T-helper 9 cell (primary cell): ENCODE data around the gene PRL.

Experiments used
- DNase-seq: peaks from one replicate; pipeline ENCODE4 v3.0.0-alpha.2; 2020
- total RNA-seq, 2 donors: gene quantifications; one replicate each; lab custom pipeline; 2026; lab: John Stamatoyannopoulos, UW

The PRL gene
- 0 reads per million in 2 donors for total RNA-seq

DNA sequence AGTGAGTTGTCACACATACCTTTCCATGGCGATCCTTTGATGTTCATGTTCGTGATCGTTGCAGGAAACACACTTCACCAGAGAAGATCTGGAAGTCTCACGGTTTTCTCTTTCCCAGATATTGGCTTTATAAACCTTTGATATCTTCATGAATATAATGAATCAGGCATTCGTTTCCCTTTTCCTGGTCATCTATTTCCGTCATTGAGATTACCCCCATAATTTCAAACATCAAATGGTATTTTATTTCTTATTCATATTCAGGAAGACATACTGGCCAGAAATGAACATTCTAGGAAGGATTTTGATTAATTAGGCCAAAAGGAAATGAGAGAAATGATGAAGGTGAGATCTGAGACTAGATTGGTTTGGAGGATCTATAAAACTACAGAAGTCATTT is at the start of gene PRL:
Gene PRL (minus strand): TSS at position 101 of the 400 bp plus-strand sequence. CDS start 54 bp downstream, at position 47.
- DNase-seq, result no peak

DNA sequence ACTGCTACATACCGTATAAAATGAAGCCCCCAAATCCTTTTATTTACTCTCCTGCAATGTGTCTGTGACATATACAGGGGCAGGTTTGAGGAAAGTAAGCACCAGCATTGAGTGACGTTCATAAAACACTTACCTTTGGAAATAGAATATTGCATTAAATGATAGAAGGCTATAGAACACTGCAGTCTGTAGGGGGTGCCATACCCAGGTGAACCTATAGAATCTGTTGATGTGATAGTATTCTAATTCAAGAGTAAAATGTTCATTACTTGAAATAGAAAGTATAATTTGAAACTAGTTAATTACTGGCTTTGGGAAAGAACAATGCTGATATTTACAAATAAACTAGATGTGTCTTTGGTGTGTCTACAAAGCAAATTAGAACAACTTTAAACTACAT is 47.0 kb upstream of the PRL start:
- no peak for DNase-seq

DNA sequence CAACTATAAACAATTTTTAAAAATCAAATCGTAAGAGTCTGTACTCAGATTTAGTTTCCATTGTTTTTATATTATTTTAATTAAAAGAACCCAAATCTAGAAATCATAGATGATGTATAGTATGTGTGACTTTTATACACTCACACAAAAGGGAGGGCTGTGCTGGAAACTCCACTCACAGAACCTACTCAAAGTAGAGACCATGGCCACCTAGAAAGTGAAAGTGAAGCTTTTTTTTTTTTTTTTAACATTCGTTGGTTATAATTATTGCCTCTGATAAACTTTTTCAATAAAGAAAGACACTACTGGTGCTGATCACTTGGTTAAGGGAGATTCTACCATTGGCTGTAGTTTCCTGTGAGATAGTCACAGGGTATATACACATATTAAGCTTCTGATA is 37.9 kb upstream of the PRL start:
- DNase-seq, result no peak

DNA sequence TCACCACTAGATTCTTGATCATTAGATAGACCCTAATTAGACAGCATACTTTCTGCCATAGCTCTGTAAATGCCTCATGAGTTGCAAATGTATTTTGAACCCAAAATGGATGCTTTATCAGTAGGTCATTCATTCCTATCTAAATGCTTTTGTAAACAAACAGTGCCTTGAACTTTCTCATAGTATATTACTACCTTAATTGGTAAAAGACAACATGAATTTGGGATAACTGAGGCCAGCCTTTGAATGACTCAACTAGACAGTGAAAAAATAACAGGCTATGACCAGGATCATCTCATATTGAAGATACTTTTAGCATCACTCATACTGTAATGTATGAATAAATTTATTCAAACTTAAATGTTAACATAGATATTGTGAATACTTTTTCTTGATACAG is 37.0 kb upstream of the PRL start:
- DNase-seq, result no peak

DNA sequence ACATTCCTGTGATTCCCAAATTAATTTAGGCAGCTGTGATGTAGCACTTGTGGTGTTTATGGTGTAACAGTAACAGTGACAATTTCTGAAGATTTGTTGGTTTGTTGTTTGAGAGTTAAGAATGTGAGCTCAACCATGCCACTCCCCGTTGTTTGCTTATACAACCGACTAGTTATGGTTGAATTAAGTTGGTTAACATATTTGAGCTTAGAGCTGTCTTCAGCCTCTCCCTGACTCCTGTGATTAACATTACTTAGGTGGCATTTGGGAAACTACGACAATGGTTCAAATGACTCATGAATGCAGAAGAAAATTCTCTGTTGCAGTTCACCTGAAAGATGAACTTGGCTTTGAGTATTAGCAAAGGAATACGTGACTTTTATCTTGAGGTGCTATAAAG is 35.9 kb upstream of the PRL start:
- no peak for DNase-seq

DNA sequence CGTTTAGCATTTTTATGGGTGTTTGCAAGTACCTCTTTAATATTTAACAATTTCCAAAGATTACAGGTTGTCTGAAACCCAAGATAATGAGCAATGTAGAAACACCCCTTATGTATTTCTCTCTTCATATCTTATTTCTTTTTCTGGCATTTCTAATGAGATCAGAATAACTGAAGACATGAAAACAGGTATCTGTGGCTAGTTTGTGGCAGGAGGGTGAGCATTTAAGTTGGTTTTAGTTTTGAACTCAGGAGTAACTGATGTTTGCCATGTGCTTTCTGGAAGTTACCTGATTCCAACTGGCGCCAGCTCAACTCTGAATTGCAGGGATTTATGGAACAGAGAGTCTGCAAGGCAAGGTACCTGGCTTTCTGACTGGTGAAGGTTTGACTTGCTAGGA is 35.4 kb upstream of the PRL start:
- DNase-seq, result no peak

DNA sequence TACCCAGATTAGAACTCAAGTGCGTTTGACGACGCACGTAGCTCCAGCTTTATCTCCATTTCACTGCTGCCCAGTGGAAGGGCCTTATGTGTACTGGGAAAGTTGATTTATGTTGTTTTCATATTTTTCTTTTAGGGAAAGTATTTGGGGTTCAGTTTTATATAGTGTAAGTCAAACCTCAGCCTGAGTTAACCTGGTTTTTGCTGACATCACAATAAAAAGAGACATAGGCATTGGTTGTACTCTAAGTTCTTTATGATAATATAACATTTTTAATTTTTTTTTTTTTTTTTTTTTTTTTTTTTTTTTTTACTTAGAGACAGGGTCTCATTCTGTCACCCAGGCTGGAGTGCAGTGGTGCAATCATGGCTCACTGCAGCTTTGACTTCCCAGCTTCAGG is 34.1 kb upstream of the PRL start:
- no peak for DNase-seq

DNA sequence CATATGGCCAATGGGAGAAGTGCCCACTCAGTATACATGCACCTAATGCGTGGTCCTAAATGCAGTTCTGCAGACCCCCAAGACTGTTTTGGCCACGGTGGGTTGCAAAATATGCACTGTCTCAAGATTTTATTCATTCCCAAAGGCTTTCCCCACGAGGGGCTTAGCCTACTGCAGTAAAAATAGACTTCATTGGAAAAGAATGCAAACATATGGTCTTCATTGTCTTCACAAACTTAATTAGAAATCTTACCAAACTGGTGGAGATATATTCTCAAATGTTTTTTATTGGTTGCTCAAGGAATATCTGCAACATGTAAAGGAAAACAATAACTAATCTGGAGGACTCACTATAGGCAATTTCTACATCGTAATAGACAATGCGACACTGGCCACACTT is 31.6 kb upstream of the PRL start:
- no peak for DNase-seq

DNA sequence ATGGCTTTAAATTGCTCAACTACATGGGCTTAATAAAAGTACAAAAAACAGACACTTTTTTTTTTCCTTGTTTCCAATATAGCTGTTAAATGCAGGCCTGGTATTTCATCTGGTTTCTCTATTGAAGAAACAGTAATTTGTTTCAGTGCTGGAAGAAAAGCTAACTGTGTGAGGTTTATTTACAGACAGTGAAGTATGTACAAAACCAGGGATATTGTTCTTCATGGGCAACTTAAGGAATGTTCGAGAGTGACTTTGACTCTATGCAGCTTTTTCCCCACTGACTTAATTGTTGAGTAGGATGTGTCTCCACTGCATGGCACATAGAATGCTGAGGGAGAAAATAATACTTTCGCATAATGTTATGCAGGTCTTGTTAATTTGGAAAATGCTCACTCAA is 31.0 kb upstream of the PRL start:
- DNase-seq, result no peak

DNA sequence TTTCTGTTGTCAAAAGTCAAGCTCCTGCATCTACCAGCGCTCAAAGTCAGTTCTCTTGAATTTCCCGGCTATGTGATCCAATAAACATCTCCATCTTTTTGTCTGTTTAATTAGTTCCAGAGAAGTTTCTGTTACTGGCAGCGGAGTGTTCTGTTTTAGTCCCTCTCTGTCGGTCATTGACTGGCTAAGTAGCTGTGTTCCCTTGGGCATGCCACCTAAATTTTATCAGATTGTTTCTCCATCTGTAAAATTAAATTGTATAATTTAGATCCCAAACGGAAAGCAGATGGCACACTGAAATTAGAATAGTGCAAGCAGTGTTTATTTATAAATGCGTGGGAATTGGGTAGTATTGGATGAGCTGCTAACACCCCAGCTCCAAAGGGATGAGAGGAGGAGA is 29.7 kb upstream of the PRL start:
- DNase-seq, result no peak

DNA sequence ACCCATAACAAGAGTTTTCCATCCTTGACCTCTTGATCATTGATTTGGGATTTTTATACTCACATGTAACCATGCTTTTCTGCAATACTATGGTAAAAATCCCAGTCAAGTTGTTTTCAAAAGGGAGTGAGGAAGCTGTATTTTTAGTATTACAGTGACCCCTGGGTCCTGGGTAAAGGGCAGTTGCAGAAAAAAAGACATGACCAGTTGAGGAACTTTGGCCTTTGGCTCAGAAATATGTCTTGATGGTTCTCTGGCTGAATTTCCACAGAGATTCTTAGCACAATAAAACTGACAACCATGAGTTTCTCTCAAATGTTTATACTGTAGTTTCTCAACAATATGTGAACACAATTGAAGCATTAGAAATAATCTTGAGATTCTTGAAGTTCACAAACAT is 28.6 kb upstream of the PRL start:
- DNase-seq, result no peak

DNA sequence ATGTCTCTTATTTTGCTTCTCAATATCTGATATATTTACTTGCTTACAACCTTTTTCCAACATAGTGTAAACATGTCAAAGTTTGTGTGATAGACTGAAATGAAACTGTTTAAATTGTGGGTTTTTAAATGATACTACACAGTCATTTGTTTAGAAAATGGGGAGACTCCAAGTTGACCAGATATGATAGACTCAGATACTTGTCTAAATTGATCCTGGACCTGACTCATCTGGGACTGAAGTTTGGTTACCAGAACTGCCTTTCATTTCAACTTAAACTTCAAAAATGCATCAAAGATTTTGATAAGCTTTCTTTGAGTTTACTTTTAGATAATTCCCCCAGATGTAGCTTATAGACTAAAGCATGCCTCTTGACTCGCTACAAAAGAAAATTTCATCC is 27.0 kb upstream of the PRL start:
- DNase-seq, result no peak

DNA sequence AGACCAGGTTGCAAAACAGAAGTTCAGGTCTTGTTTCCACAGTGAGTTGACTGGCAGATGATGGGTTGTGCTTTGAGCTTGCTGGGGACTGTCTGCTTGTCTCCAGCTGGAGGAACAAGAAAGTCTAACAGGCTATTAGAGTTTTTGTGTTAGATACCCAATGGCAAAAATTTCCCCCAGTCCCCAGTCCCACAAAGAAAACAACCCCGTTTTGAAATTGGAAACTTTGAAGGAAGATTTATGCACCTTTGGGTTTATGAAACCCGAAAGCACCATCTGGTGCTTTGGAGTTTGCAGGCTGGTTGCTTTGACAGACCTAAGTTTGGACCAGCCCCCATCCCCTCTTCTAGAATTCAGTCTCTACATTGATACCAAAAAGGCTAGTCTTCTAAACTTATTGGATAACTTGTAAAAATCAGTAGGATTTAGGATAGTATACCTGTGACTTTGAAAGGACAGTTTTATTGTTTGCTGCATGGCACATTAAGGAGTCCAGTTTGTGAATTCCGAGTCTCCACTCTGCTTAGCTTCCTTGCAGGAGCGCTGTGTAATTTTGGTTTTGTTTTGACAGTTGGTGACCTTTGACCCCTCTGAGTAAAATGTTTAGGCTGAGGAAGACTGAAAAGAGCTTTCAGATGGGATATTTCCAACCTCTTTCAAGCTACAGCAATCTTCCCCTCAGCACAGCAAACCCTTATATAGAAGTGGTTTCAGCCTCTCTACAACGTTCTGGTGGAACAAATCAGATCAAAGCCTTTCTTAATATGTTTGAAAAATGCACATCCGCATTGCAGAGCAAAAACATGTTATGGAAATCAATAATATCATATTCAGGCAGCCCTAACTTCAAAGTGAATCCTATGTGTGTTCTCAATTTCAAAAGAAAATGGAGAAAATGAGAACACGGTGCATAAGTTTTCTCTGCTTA is 25.5 kb upstream of the PRL start:
- DNase-seq, result no peak

DNA sequence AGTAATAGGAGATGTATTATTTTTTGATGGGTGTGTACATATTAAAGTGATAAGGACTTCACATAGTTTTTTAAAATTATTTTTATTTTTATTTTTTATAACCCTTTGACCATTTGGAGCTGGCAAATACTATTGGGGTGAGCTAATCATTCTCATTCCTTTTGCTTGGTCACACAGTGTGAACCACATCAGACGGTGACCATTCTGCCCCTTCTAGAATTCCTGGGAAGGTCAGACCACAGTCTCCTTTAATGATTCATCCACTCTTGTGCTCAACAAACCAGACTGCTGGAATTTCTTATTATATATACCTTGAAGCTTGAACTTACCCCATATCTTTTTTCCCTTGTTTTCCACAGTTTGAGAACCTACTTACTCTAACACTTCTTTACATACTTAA is 23.9 kb upstream of the PRL start:
- DNase-seq, result no peak

DNA sequence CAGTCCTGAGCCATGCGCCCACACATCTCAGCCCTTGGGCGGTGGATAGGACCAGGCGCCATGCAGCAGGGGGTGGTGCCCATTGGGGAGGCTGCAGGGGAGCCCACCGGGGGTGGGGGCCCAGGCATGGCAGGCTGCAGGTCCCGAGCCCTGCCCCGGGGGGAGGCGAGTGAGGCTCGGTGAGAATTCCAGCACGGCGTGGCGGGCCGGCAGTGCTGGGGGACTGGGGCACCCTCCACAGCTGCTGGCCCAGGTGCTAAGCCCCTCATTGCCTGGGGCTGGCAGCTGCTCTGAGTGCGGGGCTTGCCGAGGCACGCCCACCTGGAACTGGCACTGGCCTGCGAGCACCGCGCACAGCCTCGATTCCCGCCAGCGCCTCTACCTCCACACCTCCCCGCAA is 21.6 kb upstream of the PRL start:
- DNase-seq, result no peak

DNA sequence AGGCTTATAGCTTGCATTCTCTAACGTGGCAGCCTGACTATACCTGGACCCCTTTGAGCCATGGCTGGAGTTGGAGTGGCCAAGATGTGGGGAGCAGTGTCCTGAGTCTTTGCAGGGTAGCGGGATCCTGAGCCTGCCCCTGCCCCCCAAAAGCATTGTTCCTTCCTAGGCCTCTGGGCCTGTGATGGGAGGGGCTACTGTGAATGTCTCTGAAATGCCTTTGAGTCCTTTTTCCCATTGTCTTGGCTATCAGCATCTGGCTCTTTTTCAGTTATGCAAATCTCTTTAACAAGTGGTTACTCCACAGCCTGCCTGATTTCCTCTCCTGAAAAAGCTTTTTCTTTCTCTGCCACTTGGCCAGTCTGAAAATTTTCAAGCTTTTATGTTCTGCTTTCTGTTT is 17.0 kb upstream of the PRL start:
- DNase-seq, result no peak

DNA sequence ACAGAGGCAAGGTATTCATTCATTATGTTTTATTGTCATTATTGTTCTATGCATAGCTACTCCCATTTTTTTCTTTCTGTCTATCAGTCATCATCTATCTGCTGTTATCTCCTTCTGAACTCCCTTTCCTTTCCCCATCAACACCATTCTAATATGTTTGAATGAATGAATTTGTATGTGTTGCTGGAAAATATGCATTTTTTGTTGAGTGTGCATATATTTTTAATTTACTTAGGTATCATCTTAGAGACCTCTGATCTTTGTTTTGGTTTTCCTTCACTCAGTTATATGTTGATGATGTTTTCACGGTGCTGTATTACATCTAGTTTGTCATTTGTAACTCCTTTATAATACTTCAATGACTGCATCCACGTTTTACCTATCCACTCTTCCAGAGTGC is 12.1 kb upstream of the PRL start:
- no peak for DNase-seq

DNA sequence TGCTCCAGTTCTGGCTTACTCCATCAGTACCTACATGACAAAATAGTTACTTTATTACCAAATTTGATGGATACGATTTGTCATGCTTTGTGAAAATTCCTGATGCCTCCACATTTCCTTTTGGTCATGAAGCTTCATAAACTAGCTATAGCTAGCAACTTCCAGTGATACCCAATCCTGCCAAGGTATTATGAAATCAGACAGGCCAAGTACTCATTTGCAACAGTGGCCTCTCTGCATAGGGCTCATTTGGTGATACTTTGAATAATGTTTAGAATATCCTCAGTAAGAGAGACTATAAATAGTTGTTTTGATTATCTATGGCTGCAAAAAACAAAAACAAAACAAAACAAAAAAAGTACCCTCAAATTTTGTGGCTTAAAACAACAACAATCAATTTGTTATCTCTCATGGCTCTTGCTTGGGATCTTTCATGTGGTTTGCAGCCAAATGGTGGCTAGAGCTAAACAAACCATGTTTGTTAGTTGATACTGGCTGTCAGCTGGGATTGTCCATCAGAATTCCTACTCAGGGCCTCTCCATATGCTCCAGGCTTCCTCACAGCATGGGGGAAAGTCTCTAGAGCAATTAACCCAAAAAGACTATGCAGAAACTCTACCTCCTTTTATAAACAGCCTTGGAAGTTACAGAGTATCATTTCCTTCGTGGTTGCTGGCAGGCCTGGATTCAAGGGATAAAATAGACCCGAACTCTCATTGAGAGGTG is 10.1 kb upstream of the PRL start:
- no peak for DNase-seq

DNA sequence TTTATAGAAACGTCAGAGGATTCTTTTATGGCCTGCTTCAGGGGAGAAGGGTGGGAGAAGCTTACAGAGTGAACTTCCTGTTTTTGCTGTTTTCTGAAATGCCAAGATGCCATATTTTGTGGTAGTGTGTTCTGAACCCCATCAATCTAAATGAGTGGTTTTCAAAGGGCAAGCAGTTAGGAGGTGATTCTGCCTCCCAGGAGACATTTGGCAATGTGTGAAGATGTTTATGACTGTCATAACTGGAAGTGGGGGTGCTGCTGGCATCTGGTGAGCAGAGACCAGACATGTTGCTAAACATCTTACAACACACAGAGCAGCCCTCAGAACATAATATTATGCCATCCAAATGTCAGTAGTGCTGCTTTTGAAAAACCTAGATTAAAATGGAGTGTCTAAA is 6.0 kb upstream of the PRL start:
- no peak for DNase-seq

DNA sequence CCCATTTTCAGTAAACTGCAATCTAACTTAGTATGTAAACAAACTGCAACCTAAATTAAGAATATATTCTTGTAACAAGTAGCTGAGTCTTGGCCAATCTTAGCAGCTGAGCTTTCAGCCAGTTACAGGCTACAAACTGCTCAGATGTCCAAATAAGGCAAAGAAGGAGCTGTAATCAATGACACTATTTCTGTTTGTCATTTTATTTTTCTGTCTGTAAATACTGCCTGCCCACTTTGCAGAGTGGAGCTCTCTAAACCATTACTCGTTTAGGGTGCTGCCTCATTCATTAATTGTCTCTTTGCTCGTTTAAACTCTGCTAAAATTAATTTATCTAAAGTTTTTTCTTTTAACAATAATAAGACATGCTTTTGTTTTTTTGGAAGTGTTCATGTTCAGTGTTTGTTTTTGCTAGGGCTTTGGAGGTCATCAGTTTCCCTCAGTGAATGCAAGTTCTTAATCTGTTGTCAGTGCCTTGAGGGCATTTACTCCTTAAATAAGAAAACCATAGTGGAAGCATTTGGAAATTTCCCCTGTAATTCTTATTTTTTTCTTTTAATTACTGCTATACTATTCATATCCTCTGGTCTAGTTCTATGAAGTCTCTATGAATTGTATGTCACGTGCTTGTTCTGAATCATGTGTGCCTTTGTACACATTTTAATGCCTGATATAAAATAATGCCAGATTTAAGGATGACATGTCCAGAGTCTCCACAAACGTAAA is 3.6 kb upstream of the PRL start:
- DNase-seq, result no peak

DNA sequence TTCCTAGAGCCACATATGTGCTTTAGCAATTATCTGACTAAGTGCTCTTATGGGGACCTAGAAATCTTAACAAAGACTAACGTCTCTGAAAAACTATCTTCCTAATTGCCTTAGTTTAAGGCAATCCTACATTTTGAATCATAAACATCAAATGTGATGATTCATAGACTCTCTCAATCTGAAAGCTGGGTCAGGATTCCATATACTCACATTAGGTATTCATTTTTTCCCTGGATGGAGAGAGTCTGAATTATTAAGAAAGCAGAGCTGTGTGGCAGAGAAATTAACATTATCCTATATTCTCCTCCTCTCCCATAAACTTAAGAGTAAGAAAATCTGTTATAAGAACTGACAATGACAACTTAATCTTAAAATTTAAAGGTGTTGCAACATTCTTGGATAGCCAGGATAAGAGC is 1.6 kb upstream of the PRL start:
- no peak for DNase-seq

DNA sequence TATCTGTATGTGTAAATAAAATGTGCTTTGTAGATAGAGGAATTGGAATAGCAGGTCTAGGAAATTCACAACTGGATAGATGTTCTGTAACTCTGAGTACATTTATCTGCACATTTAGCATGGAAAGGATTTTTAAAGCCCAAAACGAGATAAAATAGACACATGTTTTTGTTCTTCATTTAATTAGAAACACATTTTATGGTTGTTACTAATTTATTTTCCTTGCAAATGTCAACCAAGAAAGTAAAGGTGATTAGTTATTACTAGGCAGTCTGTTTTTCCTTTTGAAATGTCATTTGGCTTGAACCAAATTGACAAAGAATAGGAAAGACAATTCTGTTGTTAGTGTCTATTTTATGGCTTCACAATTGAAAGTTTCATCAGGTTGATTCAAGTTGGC is 769 bp downstream of the PRL start:
- DNase-seq, result no peak

DNA sequence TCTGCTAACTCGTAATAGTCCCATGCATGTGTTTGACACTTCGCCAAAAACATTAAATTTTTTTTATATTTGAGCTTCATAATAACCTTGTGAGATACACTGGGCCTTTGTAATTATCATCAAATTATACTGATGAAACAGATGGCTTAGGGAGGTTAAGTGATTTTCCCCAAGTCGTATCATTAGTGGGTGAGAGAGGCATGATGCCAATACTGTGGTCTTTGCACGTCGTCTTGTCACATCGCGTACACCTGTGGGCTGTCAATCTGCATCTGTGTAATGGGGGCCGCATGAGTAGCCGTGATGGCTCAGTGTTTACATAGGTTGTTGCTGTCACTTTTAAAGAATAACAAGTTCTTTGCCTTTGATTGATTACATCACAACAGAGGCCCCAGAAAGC is 1.7 kb downstream of the PRL start:
- DNase-seq, result no peak

DNA sequence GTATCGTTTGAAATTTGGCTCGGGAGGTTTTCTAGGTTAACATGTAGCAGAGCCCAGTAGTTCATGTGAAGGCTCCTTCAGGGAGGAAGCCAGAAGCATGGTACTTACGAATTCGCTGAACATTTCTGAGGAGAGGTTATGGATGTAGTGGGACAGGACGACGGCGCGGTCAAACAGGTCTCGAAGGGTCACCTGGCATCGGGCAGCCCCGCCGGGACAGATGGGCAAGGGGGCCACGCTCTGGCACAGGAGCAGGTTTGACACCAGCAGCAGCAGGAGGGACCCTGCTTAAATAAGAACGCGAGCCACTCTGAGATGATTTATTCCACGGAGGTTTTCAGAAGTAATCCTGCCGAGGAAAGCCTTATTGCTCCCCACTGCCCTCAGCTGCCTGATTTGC is 2.5 kb downstream of the PRL start:
- no peak for DNase-seq
